HepG2 (cell line): Measurements from ENCODE around the gene INO80. TPM values are rescaled to one million over a fixed set of nuclear protein-coding genes. Genes with fewer than 3 reads are reported as not detected.

Experiments
- AGO2 ChIP-seq: fragments of 200-400 bp; formaldehyde crosslinking; optimal IDR thresholded peaks from 2 replicates; pipeline ENCODE3; 2017; ENCODE audit warnings: mild to moderate bottlenecking, low read depth, low read length, moderate library complexity
- ATF2 ChIP-seq: sonication (generic); formaldehyde crosslinking; IDR thresholded peaks from 2 replicates; pipeline ENCODE4 v1.4.0; 2020; ENCODE audit warnings: missing genetic modification reagents
- FOXP4 ChIP-seq: sonication (generic); formaldehyde crosslinking; IDR thresholded peaks from 2 replicates; pipeline ENCODE4 v1.4.0; 2020; ENCODE audit warnings: missing genetic modification reagents
- HMGXB4 ChIP-seq, 2 experiments: sonication (generic) in 1 of 2; formaldehyde crosslinking in 1 of 2; IDR thresholded peaks; 2 replicates each; pipeline versions ENCODE4 v1.4.0 to v1.6.1; 2018 to 2020; ENCODE audit warnings: missing genetic modification reagents in 2 of 2, borderline replicate concordance in 1 of 2, low read depth in 1 of 2, mild to moderate bottlenecking in 1 of 2, missing biosample characterization in 1 of 2
- KDM1A ChIP-seq: IDR thresholded peaks from 2 replicates; pipeline ENCODE4 v1.6.1; 2016; ENCODE audit warnings: missing compliant biosample characterization
- NCOA5 ChIP-seq: sonication (generic); formaldehyde crosslinking; IDR thresholded peaks from 2 replicates; pipeline ENCODE4 v1.4.0; 2020; ENCODE audit warnings: missing genetic modification reagents
- PRPF4 ChIP-seq: fragments of 200-400 bp; formaldehyde crosslinking; IDR thresholded peaks from 2 replicates; pipeline ENCODE4 v1.6.1; 2016; ENCODE audit warnings: low read length, low read depth; ENCODE audit not compliant: poor library complexity, severe bottlenecking
- TBP ChIP-seq: sonication (generic); formaldehyde crosslinking; IDR thresholded peaks from 2 replicates; pipeline ENCODE4 v1.5.0; 2020; ENCODE audit warnings: missing genetic modification reagents
- TERF1 ChIP-seq: sonication (generic); formaldehyde crosslinking; IDR thresholded peaks from 2 replicates; pipeline ENCODE4 v1.8.0; 2022; ENCODE audit warnings: mild to moderate bottlenecking, missing genetic modification reagents, moderate library complexity
- ZFP36 ChIP-seq: fragments of 150-350 bp; IDR thresholded peaks from 2 replicates; pipeline ENCODE4 v1.6.1; 2018; ENCODE audit warnings: borderline replicate concordance, low read length, low read depth; ENCODE audit not compliant: partially characterized antibody
- ZNF274 ChIP-seq: sonication (generic); formaldehyde crosslinking; IDR thresholded peaks from 2 replicates; pipeline ENCODE4 v1.5.1; 2020; ENCODE audit warnings: mild to moderate bottlenecking, missing genetic modification reagents
- ZNF280D ChIP-seq: sonication (generic); formaldehyde crosslinking; IDR thresholded peaks from 2 replicates; pipeline ENCODE4 v1.5.1; 2020; ENCODE audit warnings: mild to moderate bottlenecking, missing genetic modification reagents
- ZNF343 ChIP-seq: sonication (generic); formaldehyde crosslinking; IDR thresholded peaks from 2 replicates; pipeline ENCODE4 v1.4.0; 2020; ENCODE audit warnings: mild to moderate bottlenecking, missing genetic modification reagents
- ZNF576 ChIP-seq: sonication (generic); formaldehyde crosslinking; IDR thresholded peaks from 2 replicates; pipeline ENCODE4 v1.4.0; 2020; ENCODE audit warnings: mild to moderate bottlenecking, missing genetic modification reagents
- ZSCAN30 ChIP-seq: sonication (generic); formaldehyde crosslinking; IDR thresholded peaks from 2 replicates; pipeline ENCODE4 v1.5.0; 2020; ENCODE audit warnings: mild to moderate bottlenecking, missing genetic modification reagents
- polyA plus RNA-seq, 8 experiments: library from polyadenylated mRNA; depleted of rRNA in 3 of 8; stranded (reverse) in 7 of 8; unstranded in 1 of 8; fragments of >200 nt; fragmentation: Illumina TruSeq in 4 of 8; extraction: Trizol in 4 of 8; gene quantifications; 2 replicates each; pipeline versions ENCODE4 v1.2.1 to v1.2.3, GENCODE V29; 2011 to 2016; ENCODE audit warnings: low read depth in 4 of 8, missing spikeins in 1 of 8, mixed read lengths in 1 of 8; ENCODE audit not compliant: insufficient read depth in 1 of 8
- total RNA-seq, 5 experiments: library from RNA; depleted of rRNA; stranded (reverse); fragments of >200 nt; fragmentation: Illumina TruSeq; extraction: Trizol; gene quantifications; 2 replicates each; pipeline ENCODE4 v1.2.3, GENCODE V29; 2016; ENCODE audit warnings: low read depth in 1 of 5

Gene INO80
- total and polyA plus RNA-seq, 2 of the 13 experiments (the other 11 are each of a cell fraction or from before 2014, with no cell fraction given), result 3.6 to 14.8 TPM

- TF ChIP-seq ZNF274, result peak; percentile 71; the same call in 1 of the 2 replicates
- TF ChIP-seq TBP (CRISPR knock-in tag), result no peak
- TF ChIP-seq FOXP4 (CRISPR knock-in tag), result peak; percentile 53
- TF ChIP-seq ZNF576 (CRISPR knock-in tag), result 0 out of 2 replicates have a peak, but pooled peaks have one; percentile 50
- peak; percentile 29; the same call in 1 of the 2 replicates for TF ChIP-seq KDM1A (CRISPR knock-in tag)
- no peak; the same call in 1 of the 2 replicates for TF ChIP-seq TERF1
- peak; percentile 75 to 85; a peak in 2 of 4 replicates for TF ChIP-seq HMGXB4 (CRISPR knock-in tag; IDR thresholded peaks at IDR 0.05; ENCODE audit: borderline replicate concordance in 1 of 2, low read depth in 1 of 2)
- no peak; the same call in 1 of the 2 replicates for TF ChIP-seq ZNF343 (CRISPR knock-in tag)
- no peak for TF ChIP-seq ZFP36
- no peak for TF ChIP-seq NCOA5 (CRISPR knock-in tag)
- TF ChIP-seq AGO2, result peak; percentile 85
- peak; percentile 86; the same call in 1 of the 2 replicates for TF ChIP-seq ZSCAN30 (CRISPR knock-in tag)
- TF ChIP-seq ZNF280D, result peak; percentile 53; the same call in 1 of the 2 replicates
- peak; percentile 93 for TF ChIP-seq ATF2 (CRISPR knock-in tag)
- no peak for TF ChIP-seq PRPF4
Measured at GRCh38 chr15:41116116-41116961, at the start of gene INO80 (continued).
